ENCODE data around the gene SLC9B1.

SLC9B1 gene

GRCh38 chr4:102868781-102869568, 150.5 kb downstream of the SLC9B1 start, which contains the start of gene CISD2 (continued):
- TF ChIP-seq ZNF350 (tag by site-specific recombination; IDR thresholded peaks at IDR 0.05): no peak
- TF ChIP-seq, protein P1, sequence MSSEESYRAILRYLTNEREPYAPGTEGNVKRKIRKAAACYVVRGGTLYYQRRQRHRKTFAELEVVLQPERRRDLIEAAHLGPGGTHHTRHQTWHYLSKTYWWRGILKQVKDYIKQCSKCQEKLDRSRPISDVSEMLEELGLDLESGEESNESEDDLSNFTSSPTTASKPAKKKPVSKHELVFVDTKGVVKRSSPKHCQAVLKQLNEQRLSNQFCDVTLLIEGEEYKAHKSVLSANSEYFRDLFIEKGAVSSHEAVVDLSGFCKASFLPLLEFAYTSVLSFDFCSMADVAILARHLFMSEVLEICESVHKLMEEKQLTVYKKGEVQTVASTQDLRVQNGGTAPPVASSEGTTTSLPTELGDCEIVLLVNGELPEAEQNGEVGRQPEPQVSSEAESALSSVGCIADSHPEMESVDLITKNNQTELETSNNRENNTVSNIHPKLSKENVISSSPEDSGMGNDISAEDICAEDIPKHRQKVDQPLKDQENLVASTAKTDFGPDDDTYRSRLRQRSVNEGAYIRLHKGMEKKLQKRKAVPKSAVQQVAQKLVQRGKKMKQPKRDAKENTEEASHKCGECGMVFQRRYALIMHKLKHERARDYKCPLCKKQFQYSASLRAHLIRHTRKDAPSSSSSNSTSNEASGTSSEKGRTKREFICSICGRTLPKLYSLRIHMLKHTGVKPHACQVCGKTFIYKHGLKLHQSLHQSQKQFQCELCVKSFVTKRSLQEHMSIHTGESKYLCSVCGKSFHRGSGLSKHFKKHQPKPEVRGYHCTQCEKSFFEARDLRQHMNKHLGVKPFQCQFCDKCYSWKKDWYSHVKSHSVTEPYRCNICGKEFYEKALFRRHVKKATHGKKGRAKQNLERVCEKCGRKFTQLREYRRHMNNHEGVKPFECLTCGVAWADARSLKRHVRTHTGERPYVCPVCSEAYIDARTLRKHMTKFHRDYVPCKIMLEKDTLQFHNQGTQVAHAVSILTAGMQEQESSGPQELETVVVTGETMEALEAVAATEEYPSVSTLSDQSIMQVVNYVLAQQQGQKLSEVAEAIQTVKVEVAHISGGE (tag by site-specific recombination; conservative IDR thresholded peaks at IDR 0.05; ENCODE audit: low read depth): 0 out of 2 replicates have a peak, but pooled peaks have one; percentile 19
- TF ChIP-seq SP2 (tag by site-specific recombination; IDR thresholded peaks at IDR 0.05): peak; percentile 67
- TF ChIP-seq EGR2 (tag by site-specific recombination; IDR thresholded peaks at IDR 0.05; ENCODE audit: low read depth): peak; percentile 83
- no peak for TF ChIP-seq ZNF24 (tag by site-specific recombination; IDR thresholded peaks at IDR 0.05)
- 0 out of 2 replicates have a peak, but pooled peaks have one; percentile 22 for TF ChIP-seq HOXD13 (CRISPR knock-in tag; IDR thresholded peaks at IDR 0.05; ENCODE audit: borderline replicate concordance)
- TF ChIP-seq ZNF2 (tag by site-specific recombination; IDR thresholded peaks at IDR 0.05): 0 out of 2 replicates have a peak, but pooled peaks have one; percentile 57
- peak; percentile 82 for TF ChIP-seq KLF9 (tag by site-specific recombination; IDR thresholded peaks at IDR 0.05; ENCODE audit: low read depth)
- peak; percentile 33; the same call in 1 of the 2 replicates for TF ChIP-seq ZBTB48 (tag by site-specific recombination; IDR thresholded peaks at IDR 0.05)
- peak; percentile 89 for TF ChIP-seq ZFHX2 (tag by site-specific recombination; conservative IDR thresholded peaks at IDR 0.05)
- TF ChIP-seq ATF2 (tag by site-specific recombination; IDR thresholded peaks at IDR 0.05; ENCODE audit: low read depth): no peak
- no peak for TF ChIP-seq ZNF302 (tag by site-specific recombination; IDR thresholded peaks at IDR 0.05; ENCODE audit: low read depth)

GRCh38 chr4:102868153-102868780, 151.2 kb downstream of the SLC9B1 start:
- ChIA-PET POLR2A (interaction anchor here (1.2 to 2.4 kb wide), 3 partner anchors 40 to 248 kb away, joined by 6 to 61 read pairs (median 8); partner anchors contain the start of genes MANBA and UBE2D3), CTCF (interaction anchor here (0.7 kb wide), 1 partner anchor 572 kb away, joined by 3 read pairs; no protein-coding TSS in a partner anchor)
- no peaks in the 10 kb centered on the region for H3K9me3 ChIP-seq (ENCODE audit: control insufficient read depth, insufficient read depth, low read depth, low read length)
- H3K36me3 ChIP-seq (ENCODE audit: control insufficient read depth in 2 of 2, insufficient read depth in 1 of 2, low read length in 2 of 2): peaks cover 0 to 6% of the 10 kb centered on the region in 2 experiments; a peak in 2 of 3 replicates
- peak overlapping the region; percentile 31 for H3K4me3 ChIP-seq (ENCODE audit: low read depth, low read length)
- peak overlapping the region; percentile 84 for H3K27ac ChIP-seq (ENCODE audit: extremely low read depth, low read depth, low read length)
- no peaks in the 10 kb centered on the region for H3K4me1 ChIP-seq (ENCODE audit: control insufficient read depth, insufficient read depth, low read length)
- TF ChIP-seq ZBTB21 (tag by site-specific recombination; IDR thresholded peaks at IDR 0.05) (0 out of 2 replicates have a peak, but pooled peaks have one; percentile 56), ZSCAN30 (tag by site-specific recombination; IDR thresholded peaks at IDR 0.05) (peak; percentile 14; the same call in 1 of the 2 replicates), ZNF510 (tag by site-specific recombination; IDR thresholded peaks at IDR 0.05; ENCODE audit: insufficient replicate concordance) (peak; percentile 20), ZNF221 (tag by site-specific recombination; IDR thresholded peaks at IDR 0.05; ENCODE audit: borderline replicate concordance) (no peak), ZFP69B (tag by site-specific recombination; IDR thresholded peaks at IDR 0.05) (0 out of 2 replicates have a peak, but pooled peaks have one; percentile 52), PRDM1 (tag by site-specific recombination; IDR thresholded peaks at IDR 0.05) (peak; percentile 99), ZBTB20 (tag by site-specific recombination; IDR thresholded peaks at IDR 0.05) (0 out of 2 replicates have a peak, but pooled peaks have one; percentile 39), ZNF747 (tag by site-specific recombination; IDR thresholded peaks at IDR 0.05) (no peak), ZNF394 (tag by site-specific recombination; IDR thresholded peaks at IDR 0.05; ENCODE audit: borderline replicate concordance) (no peak), ZBTB6 (tag by site-specific recombination; IDR thresholded peaks at IDR 0.05) (peak; percentile 69; the same call in 1 of the 2 replicates), ZNF660 (tag by site-specific recombination; IDR thresholded peaks at IDR 0.05) (0 out of 2 replicates have a peak, but pooled peaks have one; percentile 58), ZFP37 (tag by site-specific recombination; IDR thresholded peaks at IDR 0.05) (0 out of 2 replicates have a peak, but pooled peaks have one; percentile 17), ZNF704 (tag by site-specific recombination; IDR thresholded peaks at IDR 0.05) (no peak), ZXDB (tag by site-specific recombination; IDR thresholded peaks at IDR 0.05) (peak; percentile 11; the same call in 1 of the 2 replicates), ZNF580 (tag by site-specific recombination; IDR thresholded peaks at IDR 0.05) (no peak; the same call in 1 of the 2 replicates), ZNF423 (tag by site-specific recombination; IDR thresholded peaks at IDR 0.05) (peak; percentile 22; the same call in 1 of the 2 replicates)

Measured in HEK293 (cell line).